GM10847 (cell line): ENCODE results near the gene TLE5.

ENCODE experiments used
- POLR2A ChIP-seq: IDR thresholded peaks from 2 replicates; pipeline ENCODE4 v1.6.1; 2011; ENCODE audit not compliant: insufficient read length; ENCODE audit errors: extremely low read depth

Gene TLE5

GRCh38 chr19:3041761-3042620 lies 20.3 kb downstream of the TLE5 start:
- no peak for TF ChIP-seq POLR2A

GRCh38 chr19:3041327-3041726 lies 21.0 kb downstream of the TLE5 start:
- TF ChIP-seq POLR2A, result no peak

GRCh38 chr19:3039641-3040077 lies 22.6 kb downstream of the TLE5 start:
- no peak for TF ChIP-seq POLR2A

- TF ChIP-seq POLR2A, result no peak
These were observed 23.2 kb downstream of the TLE5 start for GRCh38 chr19:3039125-3039524.

- no peak for TF ChIP-seq POLR2A
These were observed 24.1 kb downstream of the TLE5 start for GRCh38 chr19:3038214-3038613.

GRCh38 chr19:3036119-3036976 lies 25.9 kb downstream of the TLE5 start:
- no peak for TF ChIP-seq POLR2A

- TF ChIP-seq POLR2A, result peak; percentile 63
These were observed 26.7 kb downstream of the TLE5 start for GRCh38 chr19:3035542-3036118.

- TF ChIP-seq POLR2A, result no peak
These were observed 27.4 kb downstream of the TLE5 start for GRCh38 chr19:3034656-3035541.

- no peak for TF ChIP-seq POLR2A
These were observed 28.0 kb downstream of the TLE5 start for GRCh38 chr19:3034406-3034655.

GRCh38 chr19:3033595-3034405 lies 28.5 kb downstream of the TLE5 start:
- no peak for TF ChIP-seq POLR2A

GRCh38 chr19:3031607-3031867 lies 30.8 kb downstream of the TLE5 start:
- no peak for TF ChIP-seq POLR2A

- no peak for TF ChIP-seq POLR2A
These were observed 33.0 kb downstream of the TLE5 start, which contains the start of gene TLE2 for GRCh38 chr19:3029065-3029923. Gene TLE2 (minus strand): TSS chr19:3029280. CDS start chr19:3028904, 376 bp downstream.

GRCh38 chr19:3028305-3029064 lies 33.8 kb downstream of the TLE5 start:
- TF ChIP-seq POLR2A, result no peak
